HEK293T (cell line): ENCODE results near the gene GTF3A.

Experiments used
- BHLHE40 ChIP-seq: fragments of 450-650 bp; IDR thresholded peaks from 2 replicates; pipeline ENCODE4 v1.6.1; 2016; ENCODE audit warnings: mild to moderate bottlenecking, moderate library complexity, borderline replicate concordance
- FOXK2 ChIP-seq: fragments of 450-650 bp; IDR thresholded peaks from 2 replicates; pipeline ENCODE4 v1.6.1; 2016; ENCODE audit warnings: mild to moderate bottlenecking
- FOXM1 ChIP-seq: fragments of 450-650 bp; IDR thresholded peaks from 2 replicates; pipeline ENCODE4 v1.6.1; 2017; ENCODE audit warnings: mild to moderate bottlenecking, borderline replicate concordance
- HDGF ChIP-seq: fragments of 450-650 bp; IDR thresholded peaks from 2 replicates; pipeline ENCODE4 v1.6.1; 2017; ENCODE audit warnings: antibody characterized with exemption, borderline replicate concordance
- L3MBTL2 ChIP-seq: fragments of 450-650 bp; conservative IDR thresholded peaks from 2 replicates; pipeline ENCODE4 v1.6.1; 2016; ENCODE audit warnings: mild to moderate bottlenecking
- SP1 ChIP-seq: fragments of 450-650 bp; IDR thresholded peaks from 2 replicates; pipeline ENCODE4 v1.6.1; 2017
- SUZ12 ChIP-seq: fragments of 450-650 bp; IDR thresholded peaks from 2 replicates; pipeline ENCODE4 v1.6.1; 2016; ENCODE audit warnings: mild to moderate bottlenecking
- ZNF384 ChIP-seq: fragments of 450-650 bp; IDR thresholded peaks from 2 replicates; pipeline ENCODE4 v1.6.1; 2016

DNA sequence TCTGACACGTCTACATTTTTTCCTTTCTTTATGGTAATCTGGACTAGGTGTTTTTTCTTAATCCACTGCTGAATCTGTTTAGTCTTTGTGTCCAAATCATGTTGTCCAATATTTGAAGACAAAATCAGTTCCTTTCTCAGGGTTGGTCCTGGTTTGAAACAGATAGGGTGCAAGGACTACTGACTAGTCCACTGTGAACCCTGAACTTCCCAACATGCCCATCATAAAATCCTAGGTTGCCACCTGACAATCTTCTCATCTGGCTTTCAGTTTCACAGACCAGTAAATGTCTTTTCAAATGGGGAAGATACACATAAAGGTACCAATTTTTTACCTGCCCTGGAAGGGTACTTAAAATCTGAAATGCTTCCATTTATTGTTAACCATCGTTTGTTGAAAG lies 12.7 kb downstream of the GTF3A start:
- TF ChIP-seq FOXM1 (no peak), BHLHE40 (no peak), HDGF (no peak), SP1 (no peak), ZNF384 (no peak), L3MBTL2 (no peak), FOXK2 (no peak), SUZ12 (no peak)
